Lower lobe of right lung (tissue), 2 donors: ENCODE measurements around the gene DCBLD1. TPM values are rescaled to one million over a fixed set of nuclear protein-coding genes. Genes with fewer than 3 reads are reported as not detected.

Experiments used
- ATAC-seq, 2 donors: fragments of 200-7000 bp; cut with Tn5 transposase; one replicate each; pipeline ENCODE4 v1.9.1; 2020 to 2022; ENCODE audit warnings: mild to moderate bottlenecking in 2 of 2, moderate library complexity in 2 of 2
- DNase-seq: peaks from one replicate; pipeline ENCODE4 v3.0.0-alpha.2; 2020
- H3K27ac ChIP-seq: fragments of 200-600 bp; one replicate; pipeline ENCODE4 v1.8.0; 2022
- H3K27me3 ChIP-seq: fragments of 200-600 bp; one replicate; pipeline ENCODE4 v1.8.0; 2022; ENCODE audit warnings: low read depth
- H3K36me3 ChIP-seq: fragments of 200-600 bp; one replicate; pipeline ENCODE4 v1.8.0; 2022; ENCODE audit warnings: mild to moderate bottlenecking
- H3K4me1 ChIP-seq: fragments of 200-600 bp; one replicate; pipeline ENCODE4 v1.8.0; 2022
- H3K4me3 ChIP-seq: fragments of 200-600 bp; one replicate; pipeline ENCODE4 v1.8.0; 2022; ENCODE audit warnings: mild to moderate bottlenecking
- H3K9me3 ChIP-seq: fragments of 200-600 bp; one replicate; pipeline ENCODE4 v1.8.0; 2022
- CTCF ChIP-seq: fragments of 200-600 bp; IDR thresholded peaks from one replicate; pipeline ENCODE4 v1.8.0; 2022; ENCODE audit warnings: antibody characterized with exemption, mild to moderate bottlenecking
- intact Hi-C: fragments of 100-400 bp; cut with DNase I; formaldehyde crosslinking; loops from one replicate; pipeline ENCODE4 v1.11.0; 2022
- total RNA-seq: library from RNA; stranded (reverse); fragmentation: NEBNext Ultra II Directional; extraction: Animal tissue kit (Norgen Biotek cat#: 25700); gene quantifications from one replicate; pipeline ENCODE4 v1.2.1, GENCODE V29; 2021
- donor health status: DM: no; HTN: yes; CAD: no; lungs with severe emphysema.

DCBLD1 gene
- total RNA-seq, 1 donor from 2014 or later: 18.3 TPM

- no peak overlapping the region for H3K27ac ChIP-seq
- no peak for TF ChIP-seq CTCF
- intact Hi-C loops: no loop called here
- no peak for ATAC-seq
- no peaks in the 10 kb centered on the region for H3K4me1 ChIP-seq
- no peaks in the 10 kb centered on the region for H3K27me3 ChIP-seq
- H3K36me3 ChIP-seq: no peaks in the 10 kb centered on the region
- DNase-seq: no peak
- H3K9me3 ChIP-seq: no peaks in the 10 kb centered on the region
- no peak overlapping the region for H3K4me3 ChIP-seq
Observed at GRCh38 chr6:117518870-117519269, 36.4 kb downstream of the DCBLD1 start.

GRCh38 chr6:117520603-117521395, 38.3 kb downstream of the DCBLD1 start:
- H3K27me3 ChIP-seq: no peaks in the 10 kb centered on the region
- H3K36me3 ChIP-seq: no peaks in the 10 kb centered on the region
- intact Hi-C loops: no loop called here
- no peaks in the 10 kb centered on the region for H3K9me3 ChIP-seq
- DNase-seq (no peak), ATAC-seq (no peak)
- H3K4me3 ChIP-seq: no peak overlapping the region
- H3K27ac ChIP-seq: no peak overlapping the region
- TF ChIP-seq CTCF: no peak
- H3K4me1 ChIP-seq: no peaks in the 10 kb centered on the region

GRCh38 chr6:117521791-117522502, 39.5 kb downstream of the DCBLD1 start:
- Histone ChIP-seq H3K36me3 (no peaks in the 10 kb centered on the region), H3K4me1 (no peaks in the 10 kb centered on the region), H3K9me3 (no peaks in the 10 kb centered on the region), H3K27me3 (no peaks in the 10 kb centered on the region), H3K27ac (no peak overlapping the region), H3K4me3 (no peak overlapping the region)
- ATAC-seq (no peak), DNase-seq (no peak)
- intact Hi-C loops: no loop called here
- no peak for TF ChIP-seq CTCF

- H3K4me1 ChIP-seq: no peaks in the 10 kb centered on the region
- no peak overlapping the region for H3K4me3 ChIP-seq
- intact Hi-C loops: no loop called here
- H3K9me3 ChIP-seq: no peaks in the 10 kb centered on the region
- no peaks in the 10 kb centered on the region for H3K36me3 ChIP-seq
- DNase-seq (no peak), ATAC-seq (no peak)
- TF ChIP-seq CTCF: no peak
- no peaks in the 10 kb centered on the region for H3K27me3 ChIP-seq
- H3K27ac ChIP-seq: no peak overlapping the region
Observed at GRCh38 chr6:117525607-117526006, 43.1 kb downstream of the DCBLD1 start.

- no peak overlapping the region for H3K27ac ChIP-seq
- TF ChIP-seq CTCF: no peak
- H3K36me3 ChIP-seq: no peaks in the 10 kb centered on the region
- DNase-seq (no peak), ATAC-seq (no peak)
- intact Hi-C loops: no loop called here
- no peak overlapping the region for H3K4me3 ChIP-seq
- H3K9me3 ChIP-seq: no peaks in the 10 kb centered on the region
- no peaks in the 10 kb centered on the region for H3K4me1 ChIP-seq
- no peaks in the 10 kb centered on the region for H3K27me3 ChIP-seq
Observed at GRCh38 chr6:117530467-117531242, 48.2 kb downstream of the DCBLD1 start.
